Gastroesophageal sphincter (tissue), 3 donors: ENCODE results near the gene C2orf42.

ENCODE experiments used
- EP300 ChIP-seq: sonication (generic); formaldehyde crosslinking; IDR thresholded peaks from one replicate; pipeline ENCODE4 v1.6.1; 2017; ENCODE audit warnings: antibody characterized with exemption, mild to moderate bottlenecking
- POLR2AphosphoS5 ChIP-seq: sonication (generic); formaldehyde crosslinking; IDR thresholded peaks from one replicate; pipeline ENCODE4 v1.6.1; 2017; ENCODE audit warnings: antibody characterized with exemption
- TF ChIP-seq, protein P1 (sequence below), 4 experiments: fragments of 200-600 bp in 2 of 4; fragments of 450-650 bp in 2 of 4; sonication (generic) in 1 of 4; IDR thresholded peaks; one replicate each; pipeline ENCODE4 v1.5.1; 2017 to 2019; ENCODE audit warnings: antibody characterized with exemption in 4 of 4, mild to moderate bottlenecking in 2 of 4, moderate library complexity in 2 of 4

- TF ChIP-seq, protein P1, sequence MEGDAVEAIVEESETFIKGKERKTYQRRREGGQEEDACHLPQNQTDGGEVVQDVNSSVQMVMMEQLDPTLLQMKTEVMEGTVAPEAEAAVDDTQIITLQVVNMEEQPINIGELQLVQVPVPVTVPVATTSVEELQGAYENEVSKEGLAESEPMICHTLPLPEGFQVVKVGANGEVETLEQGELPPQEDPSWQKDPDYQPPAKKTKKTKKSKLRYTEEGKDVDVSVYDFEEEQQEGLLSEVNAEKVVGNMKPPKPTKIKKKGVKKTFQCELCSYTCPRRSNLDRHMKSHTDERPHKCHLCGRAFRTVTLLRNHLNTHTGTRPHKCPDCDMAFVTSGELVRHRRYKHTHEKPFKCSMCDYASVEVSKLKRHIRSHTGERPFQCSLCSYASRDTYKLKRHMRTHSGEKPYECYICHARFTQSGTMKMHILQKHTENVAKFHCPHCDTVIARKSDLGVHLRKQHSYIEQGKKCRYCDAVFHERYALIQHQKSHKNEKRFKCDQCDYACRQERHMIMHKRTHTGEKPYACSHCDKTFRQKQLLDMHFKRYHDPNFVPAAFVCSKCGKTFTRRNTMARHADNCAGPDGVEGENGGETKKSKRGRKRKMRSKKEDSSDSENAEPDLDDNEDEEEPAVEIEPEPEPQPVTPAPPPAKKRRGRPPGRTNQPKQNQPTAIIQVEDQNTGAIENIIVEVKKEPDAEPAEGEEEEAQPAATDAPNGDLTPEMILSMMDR (IDR thresholded peaks at IDR 0.05), result no peak
- no peak for TF ChIP-seq EP300
- TF ChIP-seq POLR2AphosphoS5, result no peak
Measured at GRCh38 chr2:70211595-70211994, 20.8 kb upstream of the C2orf42 start.
